GM12878 (cell line): ENCODE measurements around the gene SH3BP5. TPM values are rescaled to one million over a fixed set of nuclear protein-coding genes. Genes with fewer than 3 reads are reported as not detected.

Experiments used
- ATAC-seq: fragments of 200-7000 bp; cut with Tn5 transposase; 3 replicates; pipeline ENCODE4 v1.9.1; 2020; ENCODE audit warnings: mild to moderate bottlenecking, moderate library complexity
- BruUV-seq: library from RNA; stranded (reverse); fragments of 400-500 nt; replicated peaks from 2 replicates; lab custom pipeline; 2021; lab: Mats Ljungman, UMichigan
- CTCF ChIA-PET: fragments of 300-600 bp; sonication (Branson Sonifier 250); formaldehyde crosslinking; extraction: SDS; loops from one replicate; lab custom pipeline; 2021; ENCODE audit warnings: inconsistent platforms; lab: Yijun Ruan, JAX
- POLR2A ChIA-PET: fragments of 350-600 bp; formaldehyde crosslinking; extraction: SDS; loops from one replicate; lab custom pipeline; 2021; ENCODE audit warnings: inconsistent platforms; lab: Charles Lee
- RAD21 ChIA-PET: fragments of 300-600 bp; sonication (Branson Sonifier 250); formaldehyde crosslinking; loops from one replicate; lab custom pipeline; 2023; ENCODE audit warnings: antibody characterized with exemption; ENCODE audit not compliant: unreplicated experiment; lab: Charles Lee
- SMC1A ChIA-PET: fragments of 300-600 bp; sonication (Branson Sonifier 250); formaldehyde crosslinking; loops from one replicate; lab custom pipeline; 2023; ENCODE audit not compliant: unreplicated experiment, uncharacterized antibody; lab: Charles Lee
- DNase-seq: peaks from one replicate; pipeline ENCODE4 v3.0.0-alpha.2; 2011; ENCODE audit warnings: low read depth, low spot score
- FAIRE-seq: peaks from 3 replicates; lab custom pipeline; 2011; peaks lifted over from hg19 to GRCh38; lab: Jason Lieb, UNC
- H2AFZ ChIP-seq: 2 replicates; pipeline ENCODE4 v1.6.0; 2011; ENCODE audit warnings: low read depth, low read length, control low read depth; ENCODE audit not compliant: control insufficient read depth
- H3K27ac ChIP-seq: 2 replicates; pipeline ENCODE4 v1.5.1; 2011; ENCODE audit warnings: control low read depth; ENCODE audit not compliant: control insufficient read depth, insufficient read depth
- H3K27me3 ChIP-seq, 2 experiments: replicated peaks in 1 of 2; 2 replicates each; pipeline versions ENCODE4 v1.6.0 to v1.6.1; 2011; ENCODE audit warnings: low read length in 1 of 2; ENCODE audit not compliant: control insufficient read depth in 2 of 2, insufficient read depth in 2 of 2
- H3K36me3 ChIP-seq, 2 experiments: 2 replicates each; pipeline ENCODE4 v1.5.1; 2011; ENCODE audit warnings: low read length in 1 of 2; ENCODE audit not compliant: control insufficient read depth in 2 of 2, insufficient read depth in 2 of 2
- H3K4me1 ChIP-seq: 2 replicates; pipeline ENCODE4 v1.6.1; 2011; ENCODE audit warnings: mild to moderate bottlenecking, low read length, moderate library complexity, mixed read lengths; ENCODE audit not compliant: control insufficient read depth, insufficient read depth
- H3K4me2 ChIP-seq: 2 replicates; pipeline ENCODE4 v1.6.0; 2011; ENCODE audit warnings: control low read depth; ENCODE audit not compliant: control insufficient read depth, insufficient read depth
- H3K4me3 ChIP-seq: fragments of 200-600 bp; sonication (generic); 2 replicates; pipeline ENCODE4 v1.5.1; 2016
- H3K79me2 ChIP-seq: 2 replicates; pipeline ENCODE4 v1.6.0; 2011; ENCODE audit warnings: low read length; ENCODE audit not compliant: control insufficient read depth, insufficient read depth
- H3K9ac ChIP-seq: 2 replicates; pipeline ENCODE4 v1.8.0; 2011; ENCODE audit warnings: low read length, control low read depth, mixed read lengths; ENCODE audit not compliant: control insufficient read depth, insufficient read depth
- H3K9me3 ChIP-seq: replicated peaks from 3 replicates; pipeline ENCODE4 v1.5.1; 2011; ENCODE audit warnings: mild to moderate bottlenecking, low read length; ENCODE audit not compliant: control insufficient read depth, insufficient read depth
- H4K20me1 ChIP-seq: 2 replicates; pipeline ENCODE4 v1.6.0; 2011; ENCODE audit not compliant: control insufficient read depth, insufficient read depth
- CUX1 ChIP-seq: IDR thresholded peaks from 2 replicates; pipeline ENCODE4 v1.6.1; 2012; ENCODE audit warnings: improper control_type of control experiment, low read depth, low read length; ENCODE audit not compliant: insufficient replicate concordance
- DPF2 ChIP-seq: fragments of 450-650 bp; IDR thresholded peaks from 2 replicates; pipeline ENCODE4 v1.6.1; 2017; ENCODE audit warnings: mild to moderate bottlenecking
- FOXM1 ChIP-seq: IDR thresholded peaks from 2 replicates; pipeline ENCODE4 v1.6.1; 2012; ENCODE audit warnings: low read depth, mild to moderate bottlenecking, inconsistent platforms, low read length, moderate library complexity
- HDAC6 ChIP-seq: fragments of 200-600 bp; sonication (generic); IDR thresholded peaks from one replicate; pipeline ENCODE4 v1.8.0; 2017; ENCODE audit warnings: antibody characterized with exemption; ENCODE audit not compliant: unreplicated experiment
- IKZF1 ChIP-seq: fragments of 450-650 bp; conservative IDR thresholded peaks from 2 replicates; pipeline ENCODE4 v1.6.1; 2017; ENCODE audit warnings: antibody characterized with exemption, mild to moderate bottlenecking
- JUNB ChIP-seq: IDR thresholded peaks from 2 replicates; pipeline ENCODE4 v1.6.1; 2016; ENCODE audit warnings: antibody characterized with exemption, mild to moderate bottlenecking
- JUND ChIP-seq: IDR thresholded peaks from 2 replicates; pipeline ENCODE4 v1.6.1; 2012; ENCODE audit warnings: low read depth, mild to moderate bottlenecking, low read length, improper control_type of control experiment, moderate library complexity
- NFIC ChIP-seq: IDR thresholded peaks from 2 replicates; pipeline ENCODE4 v1.6.1; 2012; ENCODE audit warnings: low read depth, mild to moderate bottlenecking, inconsistent platforms, low read length, moderate library complexity
- NFYA ChIP-seq: IDR thresholded peaks from 2 replicates; pipeline ENCODE4 v1.6.1; 2011; ENCODE audit warnings: low read depth, mild to moderate bottlenecking, low read length, improper control_type of control experiment, borderline replicate concordance
- PAX5 ChIP-seq: IDR thresholded peaks from 2 replicates; pipeline ENCODE4 v1.6.1; 2011; ENCODE audit warnings: low read depth, low read length, borderline replicate concordance
- PBX3 ChIP-seq: IDR thresholded peaks from 2 replicates; pipeline ENCODE4 v1.6.1; 2011; ENCODE audit warnings: mild to moderate bottlenecking, low read depth, low read length, moderate library complexity; ENCODE audit not compliant: insufficient replicate concordance
- RELA ChIP-seq: fragments of 450-650 bp; IDR thresholded peaks from 2 replicates; pipeline ENCODE4 v1.8.0; 2014; ENCODE audit warnings: borderline replicate concordance; ENCODE audit not compliant: partially characterized antibody
- RUNX3 ChIP-seq: IDR thresholded peaks from 2 replicates; pipeline ENCODE4 v1.6.1; 2012; ENCODE audit warnings: low read length, inconsistent platforms
- SPI1 ChIP-seq: IDR thresholded peaks from 2 replicates; pipeline ENCODE4 v1.6.1; 2011; ENCODE audit warnings: low read depth, mild to moderate bottlenecking, low read length, moderate library complexity, borderline replicate concordance; ENCODE audit not compliant: insufficient read depth
- SREBF1 ChIP-seq: IDR thresholded peaks from 2 replicates; pipeline ENCODE4 v1.6.1; 2012; ENCODE audit warnings: mild to moderate bottlenecking, low read length
- STAT3 ChIP-seq: IDR thresholded peaks from 2 replicates; pipeline ENCODE4 v1.6.1; 2011; ENCODE audit warnings: low read depth, low read length, improper control_type of control experiment
- TCF12 ChIP-seq: IDR thresholded peaks from 2 replicates; pipeline ENCODE4 v1.6.1; 2011; ENCODE audit warnings: low read depth, mild to moderate bottlenecking, low read length
- TCF3 ChIP-seq: IDR thresholded peaks from 2 replicates; pipeline ENCODE4 v1.6.1; 2012; ENCODE audit warnings: low read depth, mild to moderate bottlenecking, low read length, borderline replicate concordance; ENCODE audit not compliant: insufficient read depth
- TCF7 ChIP-seq: IDR thresholded peaks from 2 replicates; pipeline ENCODE4 v1.6.1; 2014; ENCODE audit warnings: antibody characterized with exemption, borderline replicate concordance
- ZNF24 ChIP-seq: fragments of 450-650 bp; IDR thresholded peaks from 2 replicates; pipeline ENCODE4 v1.6.1; 2017; ENCODE audit warnings: antibody characterized with exemption, mild to moderate bottlenecking
- WGBS: methylation state at CpG from one replicate; pipeline ENCODE4 v1.1.6; 2016; ENCODE audit warnings: low lambda C conversion rate; ENCODE audit not compliant: insufficient replicate concordance, insufficient coverage; ENCODE audit errors: missing lambda C conversion rate; 5-methylcytosine and 5-hydroxymethylcytosine counted together
- in situ Hi-C: fragments of 300-500 bp; cut with MboI; formaldehyde crosslinking; loops from 9 replicates; pipeline ENCODE4 v1.14.3; 2018; ENCODE audit warnings: mixed read lengths
- intact Hi-C: fragments of 100-400 bp; cut with micrococcal nuclease; formaldehyde crosslinking; loops from one replicate; pipeline ENCODE4 v1.14.2; 2022; ENCODE audit not compliant: unreplicated experiment
- polyA plus RNA-seq, 11 experiments: library from polyadenylated mRNA; depleted of rRNA in 4 of 11; unstranded in 6 of 11; stranded (reverse) in 5 of 11; fragments of >200 nt; fragmentation: Nextera tagmentation in 4 of 11; fragmentation: Illumina TruSeq in 1 of 11; extraction: Ambion mirVana in 4 of 11; extraction: Trizol in 1 of 11; gene quantifications; 1 replicate in 1 of 11; 2 replicates in 10 of 11; pipeline versions ENCODE4 v1.2.1 to v1.2.3, GENCODE V29; 2011 to 2016; ENCODE audit warnings: inconsistent platforms in 2 of 11, missing spikeins in 2 of 11, low read depth in 1 of 11
- total RNA-seq, 4 experiments: library from RNA; depleted of rRNA in 3 of 4; stranded (reverse); fragments of >200 nt in 3 of 4; fragmentation: Illumina TruSeq in 1 of 4; extraction: Trizol in 1 of 4; gene quantifications; 2 replicates each; pipeline versions ENCODE4 v1.2.1 to v1.2.3, GENCODE V29; 2013 to 2021

The SH3BP5 gene
- total and polyA plus RNA-seq, 10 of the 15 experiments (the other 5 are each of a cell fraction or from before 2014, with no cell fraction given): 14.9 to 87.5 (median 43.7) TPM

- DNase-seq (no peak), ATAC-seq (peak; percentile 52), FAIRE-seq (peak; percentile 23)
- BruUV-seq: TSS peak; percentile 6
- H3K9me3 ChIP-seq: no peaks in the 10 kb centered on the region
- peak overlapping the region; percentile 41; the same call in 1 of the 2 replicates for H3K4me3 ChIP-seq
- ChIA-PET CTCF (interaction anchor here (1.2 to 9.6 kb wide), 4 partner anchors 10 to 60 kb away, joined by 3 to 125 read pairs (median 8); no protein-coding TSS in a partner anchor), POLR2A (interaction anchor here (0.6 to 1.3 kb wide), 2 partner anchors 31 to 39 kb away, joined by 3 to 4 read pairs; no protein-coding TSS in a partner anchor), RAD21 (interaction anchor here (0.9 to 4.2 kb wide), 7 partner anchors 10 to 59 kb away, joined by 3 to 40 read pairs (median 4); no protein-coding TSS in a partner anchor), SMC1A (interaction anchor here (0.6 to 6.0 kb wide), 12 partner anchors 10 to 77 kb away, joined by 3 to 77 read pairs (median 4); no protein-coding TSS in a partner anchor)
- H2AFZ ChIP-seq: no peak overlapping the region
- H3K27me3 ChIP-seq: no peaks in the 10 kb centered on the region
- WGBS: 3% methylated on average over 7 of the region's 7 CpGs
- no peak overlapping the region for H3K27ac ChIP-seq
- in situ Hi-C loops: no loop called here
- peak overlapping the region; percentile 57 for H3K4me2 ChIP-seq
- peaks cover 32% of the 10 kb centered on the region for H3K4me1 ChIP-seq
- peak overlapping the region; percentile 6; the same call in 1 of the 2 replicates for H3K9ac ChIP-seq
- peaks cover 17 to 23% of the 10 kb centered on the region in 2 experiments for H3K36me3 ChIP-seq
- H4K20me1 ChIP-seq: no peaks in the 10 kb centered on the region
- intact Hi-C loops: no loop called here
- H3K79me2 ChIP-seq: peaks cover 37% of the 10 kb centered on the region
- TF ChIP-seq PBX3: no peak
- no peak for TF ChIP-seq TCF7
- TF ChIP-seq IKZF1: 0 out of 2 replicates have a peak, but pooled peaks have one; percentile 27
- no peak for TF ChIP-seq CUX1
- no peak for TF ChIP-seq JUND
- no peak for TF ChIP-seq HDAC6
- no peak for TF ChIP-seq RELA
- TF ChIP-seq JUNB: peak; percentile 55
- no peak for TF ChIP-seq STAT3
- TF ChIP-seq NFIC: peak; percentile 49; the same call in 1 of the 2 replicates
- 0 out of 2 replicates have a peak, but pooled peaks have one; percentile 54 for TF ChIP-seq TCF12
- no peak for TF ChIP-seq SPI1
- TF ChIP-seq NFYA: no peak
- peak; percentile 44; the same call in 1 of the 2 replicates for TF ChIP-seq FOXM1
- TF ChIP-seq TCF3: peak; percentile 66; the same call in 1 of the 2 replicates
- TF ChIP-seq ZNF24: no peak
- 0 out of 2 replicates have a peak, but pooled peaks have one; percentile 32 for TF ChIP-seq DPF2
- peak; percentile 61 for TF ChIP-seq RUNX3
- TF ChIP-seq PAX5: no peak
- TF ChIP-seq SREBF1: no peak
These were observed 4.4 kb downstream of the SH3BP5 start for GRCh38 chr3:15327941-15328340.
